ENCODE data around the gene PLEKHA7. TPM values are rescaled to one million over a fixed set of nuclear protein-coding genes. Genes with fewer than 3 reads are reported as not detected.

Gene PLEKHA7
- total RNA-seq, 1 experiment from 2014 or later = 1.7 TPM

- intact Hi-C loops (cut with micrococcal nuclease; ENCODE audit: unreplicated experiment) = no loop called here
Measured at GRCh38 chr11:16827139-16827538, 187.1 kb downstream of the PLEKHA7 start.

GRCh38 chr11:16825968-16826367 is 188.2 kb downstream of the PLEKHA7 start:
- intact Hi-C loops (cut with micrococcal nuclease; ENCODE audit: unreplicated experiment) = no loop called here
- no peaks in the 10 kb centered on the region for H3K27me3 ChIP-seq (replicated peaks; ENCODE audit: insufficient read depth, low read depth, low read length, poor library complexity)
- H3K4me3 ChIP-seq (ENCODE audit: low read depth, low read length, poor library complexity, severe bottlenecking) = no peak overlapping the region
- POLR2A ChIA-PET (ENCODE audit: low non-redundant PET) = no interaction called here
- CTCF ChIA-PET = no interaction called here
- BruUV-seq (replicated peaks) = no TSS peak
- no peaks in the 10 kb centered on the region for H3K9me3 ChIP-seq (ENCODE audit: low read depth, low read length, poor library complexity, severe bottlenecking)
- peaks cover 17% of the 10 kb centered on the region for H3K4me1 ChIP-seq (ENCODE audit: insufficient read depth, low read length, poor library complexity, severe bottlenecking)
- TF ChIP-seq CTCF (conservative IDR thresholded peaks at IDR 0.05; ENCODE audit: low read depth, low read length) (no peak), EZH2 (IDR thresholded peaks at IDR 0.05; ENCODE audit: borderline replicate concordance, low read depth, low read length, poor library complexity, severe bottlenecking) (no peak)
- no peak overlapping the region for H3K27ac ChIP-seq (ENCODE audit: low read depth, low read length, poor library complexity, severe bottlenecking)
- H3K36me3 ChIP-seq (ENCODE audit: insufficient read depth, low read length, poor library complexity, severe bottlenecking) = no peaks in the 10 kb centered on the region
- no peak for DNase-seq (ENCODE audit: low spot score)

More at GRCh38 chr11:16827139-16827538, 187.1 kb downstream of the PLEKHA7 start:
- no peaks in the 10 kb centered on the region for H3K36me3 ChIP-seq (ENCODE audit: insufficient read depth, low read length, poor library complexity, severe bottlenecking)
- TF ChIP-seq EZH2 (IDR thresholded peaks at IDR 0.05; ENCODE audit: borderline replicate concordance, low read depth, low read length, poor library complexity, severe bottlenecking) = no peak
- no peak for TF ChIP-seq CTCF (conservative IDR thresholded peaks at IDR 0.05; ENCODE audit: low read depth, low read length)
- H3K9me3 ChIP-seq (ENCODE audit: low read depth, low read length, poor library complexity, severe bottlenecking) = no peaks in the 10 kb centered on the region
- ChIA-PET POLR2A (ENCODE audit: low non-redundant PET) (no interaction called here), CTCF (no interaction called here)
- no peak for DNase-seq (ENCODE audit: low spot score)
- H3K4me1 ChIP-seq (ENCODE audit: insufficient read depth, low read length, poor library complexity, severe bottlenecking) = peaks cover 5% of the 10 kb centered on the region
- no peak overlapping the region for H3K4me3 ChIP-seq (ENCODE audit: low read depth, low read length, poor library complexity, severe bottlenecking)
- H3K27ac ChIP-seq (ENCODE audit: low read depth, low read length, poor library complexity, severe bottlenecking) = no peak overlapping the region
- H3K27me3 ChIP-seq (replicated peaks; ENCODE audit: insufficient read depth, low read depth, low read length, poor library complexity) = no peaks in the 10 kb centered on the region
- no TSS peak for BruUV-seq (replicated peaks)

GRCh38 chr11:16825101-16825500 is 189.1 kb downstream of the PLEKHA7 start:
- intact Hi-C loops (cut with micrococcal nuclease; ENCODE audit: unreplicated experiment) = no loop called here
- CTCF ChIA-PET = no interaction called here
- TF ChIP-seq EZH2 (IDR thresholded peaks at IDR 0.05; ENCODE audit: borderline replicate concordance, low read depth, low read length, poor library complexity, severe bottlenecking) (no peak), CTCF (conservative IDR thresholded peaks at IDR 0.05; ENCODE audit: low read depth, low read length) (no peak)

More at GRCh38 chr11:16825101-16825500, 189.1 kb downstream of the PLEKHA7 start:
- no peak overlapping the region for H3K4me3 ChIP-seq (ENCODE audit: low read depth, low read length, poor library complexity, severe bottlenecking)
- peaks cover 25% of the 10 kb centered on the region for H3K4me1 ChIP-seq (ENCODE audit: insufficient read depth, low read length, poor library complexity, severe bottlenecking)
- H3K9me3 ChIP-seq (ENCODE audit: low read depth, low read length, poor library complexity, severe bottlenecking) = no peaks in the 10 kb centered on the region
- no peak overlapping the region for H3K27ac ChIP-seq (ENCODE audit: low read depth, low read length, poor library complexity, severe bottlenecking)
- BruUV-seq (replicated peaks) = no TSS peak
- no peak for DNase-seq (ENCODE audit: low spot score)
- POLR2A ChIA-PET (ENCODE audit: low non-redundant PET) = no interaction called here
- no peaks in the 10 kb centered on the region for H3K27me3 ChIP-seq (replicated peaks; ENCODE audit: insufficient read depth, low read depth, low read length, poor library complexity)
- H3K36me3 ChIP-seq (ENCODE audit: insufficient read depth, low read length, poor library complexity, severe bottlenecking) = no peaks in the 10 kb centered on the region
